Progenitor cell of endocrine pancreas (in vitro differentiated cells): ENCODE measurements around the gene ADIPOR1. TPM values are rescaled to one million over a fixed set of nuclear protein-coding genes. Genes with fewer than 3 reads are reported as not detected.

ENCODE experiments used
- DNase-seq: peaks from one replicate; pipeline ENCODE4 v3.0.0; 2021; ENCODE audit warnings: low spot score; ENCODE audit not compliant: unreplicated experiment
- H3K27ac Mint-ChIP-seq: 2 replicates; pipeline ENCODE4 v1.8.0; 2021; ENCODE audit warnings: mild to moderate bottlenecking, moderate library complexity, mixed read lengths
- H3K27me3 Mint-ChIP-seq: 2 replicates; pipeline ENCODE4 v1.8.0; 2021; ENCODE audit warnings: mixed read lengths
- H3K36me3 Mint-ChIP-seq: 2 replicates; pipeline ENCODE4 v1.8.0; 2022; ENCODE audit warnings: mixed read lengths; ENCODE audit not compliant: insufficient read depth
- H3K4me1 Mint-ChIP-seq: 2 replicates; pipeline ENCODE4 v1.8.0; 2021; ENCODE audit warnings: low read depth, mixed read lengths
- H3K4me3 Mint-ChIP-seq: 2 replicates; pipeline ENCODE4 v1.8.0; 2021; ENCODE audit warnings: low read depth, mild to moderate bottlenecking, moderate library complexity, mixed read lengths
- H3K9me3 Mint-ChIP-seq: 2 replicates; pipeline ENCODE4 v1.8.0; 2021; ENCODE audit warnings: low read depth, mixed read lengths
- total RNA-seq: library from RNA; stranded (reverse); gene quantifications from 2 replicates; pipeline ENCODE4 v1.2.1, GENCODE V29; 2021
- TF ChIP-seq, protein P1 (sequence below): fragments of 200-600 bp; sonication (generic); IDR thresholded peaks from one replicate; pipeline ENCODE4 v1.5.0; 2021; ENCODE audit warnings: antibody characterized with exemption, mild to moderate bottlenecking; ENCODE audit not compliant: unreplicated experiment

ADIPOR1 gene
- total RNA-seq, 1 donor from 2014 or later: 45.7 TPM

DNA sequence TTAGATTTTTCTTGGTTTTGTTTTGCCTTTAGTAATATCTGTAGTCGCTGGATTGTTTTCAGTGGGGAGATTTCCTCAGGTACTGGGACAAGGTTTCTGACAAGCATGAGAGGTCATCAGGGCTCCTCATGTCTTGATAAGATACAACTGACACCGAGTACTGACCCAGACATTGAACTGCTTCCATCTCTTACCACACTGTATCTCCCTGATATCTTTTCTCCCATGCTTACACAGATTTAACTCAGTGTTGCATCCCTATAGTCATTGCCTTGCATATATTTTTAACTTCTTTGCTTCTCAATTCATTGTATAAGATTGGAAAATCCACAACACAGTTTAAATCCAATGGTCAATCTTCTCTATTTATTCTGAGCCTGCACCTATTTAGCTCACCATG is 21.3 kb upstream of the ADIPOR1 start:
- H3K27ac Mint-ChIP-seq: no peak overlapping the region
- no peaks in the 10 kb centered on the region for H3K4me1 Mint-ChIP-seq
- H3K9me3 Mint-ChIP-seq: no peaks in the 10 kb centered on the region
- H3K27me3 Mint-ChIP-seq: peaks cover 37% of the 10 kb centered on the region
- no peaks in the 10 kb centered on the region for H3K36me3 Mint-ChIP-seq
- TF ChIP-seq, protein P1, sequence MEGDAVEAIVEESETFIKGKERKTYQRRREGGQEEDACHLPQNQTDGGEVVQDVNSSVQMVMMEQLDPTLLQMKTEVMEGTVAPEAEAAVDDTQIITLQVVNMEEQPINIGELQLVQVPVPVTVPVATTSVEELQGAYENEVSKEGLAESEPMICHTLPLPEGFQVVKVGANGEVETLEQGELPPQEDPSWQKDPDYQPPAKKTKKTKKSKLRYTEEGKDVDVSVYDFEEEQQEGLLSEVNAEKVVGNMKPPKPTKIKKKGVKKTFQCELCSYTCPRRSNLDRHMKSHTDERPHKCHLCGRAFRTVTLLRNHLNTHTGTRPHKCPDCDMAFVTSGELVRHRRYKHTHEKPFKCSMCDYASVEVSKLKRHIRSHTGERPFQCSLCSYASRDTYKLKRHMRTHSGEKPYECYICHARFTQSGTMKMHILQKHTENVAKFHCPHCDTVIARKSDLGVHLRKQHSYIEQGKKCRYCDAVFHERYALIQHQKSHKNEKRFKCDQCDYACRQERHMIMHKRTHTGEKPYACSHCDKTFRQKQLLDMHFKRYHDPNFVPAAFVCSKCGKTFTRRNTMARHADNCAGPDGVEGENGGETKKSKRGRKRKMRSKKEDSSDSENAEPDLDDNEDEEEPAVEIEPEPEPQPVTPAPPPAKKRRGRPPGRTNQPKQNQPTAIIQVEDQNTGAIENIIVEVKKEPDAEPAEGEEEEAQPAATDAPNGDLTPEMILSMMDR: no peak
- no peak for DNase-seq
- no peak overlapping the region for H3K4me3 Mint-ChIP-seq

DNA sequence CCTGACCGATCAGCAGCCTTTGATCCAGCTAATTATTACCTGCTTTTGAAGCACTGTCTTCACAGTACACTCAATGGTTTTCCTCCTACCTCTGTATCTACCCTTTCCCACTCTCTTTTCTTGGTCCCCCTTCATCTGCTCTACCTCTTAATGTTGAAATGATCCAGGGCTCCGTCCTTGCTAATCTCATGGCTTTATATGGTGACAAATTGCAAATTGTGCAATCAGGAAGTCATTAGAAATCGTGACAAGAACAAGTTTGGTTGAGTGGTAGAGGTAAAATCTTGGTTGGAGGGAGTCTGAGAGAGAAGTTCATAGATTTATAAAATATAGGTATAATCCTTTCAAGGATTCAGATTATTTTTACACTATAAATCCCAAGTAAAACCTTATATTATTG is 18.5 kb upstream of the ADIPOR1 start:
- Mint-ChIP-seq H3K4me3 (no peak overlapping the region), H3K4me1 (no peaks in the 10 kb centered on the region), H3K27ac (no peak overlapping the region), H3K27me3 (peaks cover 44% of the 10 kb centered on the region), H3K36me3 (no peaks in the 10 kb centered on the region), H3K9me3 (no peaks in the 10 kb centered on the region)
- DNase-seq: no peak
- TF ChIP-seq, protein P1: no peak

DNA sequence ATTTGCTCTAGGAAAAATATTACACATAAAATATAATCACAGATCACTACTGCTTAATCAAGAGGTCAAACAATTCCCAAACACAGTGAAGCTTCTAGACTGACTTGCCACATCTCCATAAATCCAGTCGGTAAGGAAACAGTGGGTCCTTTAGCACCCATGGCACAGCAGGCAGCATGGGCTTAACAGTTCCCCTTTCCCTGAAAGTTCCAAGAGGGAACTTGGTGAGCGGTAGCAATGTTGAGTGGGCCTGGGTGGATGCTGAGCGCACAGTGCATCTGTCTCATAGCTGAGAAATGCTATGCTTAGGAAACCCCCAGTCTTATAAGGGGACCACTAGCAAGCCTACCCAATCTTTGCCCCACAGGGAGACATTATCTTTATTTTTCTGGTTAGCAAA is 16.7 kb upstream of the ADIPOR1 start:
- Mint-ChIP-seq H3K36me3 (no peaks in the 10 kb centered on the region), H3K9me3 (no peaks in the 10 kb centered on the region), H3K27ac (no peak overlapping the region), H3K27me3 (peaks cover 41% of the 10 kb centered on the region), H3K4me1 (no peaks in the 10 kb centered on the region), H3K4me3 (no peak overlapping the region)
- TF ChIP-seq, protein P1: no peak
- no peak for DNase-seq

DNA sequence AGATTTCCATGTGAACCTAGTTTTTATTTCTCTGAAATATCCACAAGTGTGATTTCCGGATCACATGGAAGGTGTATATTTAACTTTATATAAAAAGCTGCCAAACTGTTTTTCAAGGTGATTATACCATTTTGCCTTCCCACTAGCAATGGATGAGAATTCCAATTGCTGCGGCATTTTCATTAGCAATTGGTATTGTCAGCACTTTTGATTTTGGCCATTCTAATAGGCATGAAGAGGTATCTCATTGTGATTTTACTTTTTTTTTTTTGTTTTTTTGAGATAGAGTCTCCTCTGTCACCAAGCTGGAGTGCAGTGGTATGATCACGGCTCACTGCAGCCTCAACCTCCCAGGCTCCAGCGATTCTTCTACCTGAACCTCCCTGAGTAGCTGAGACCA is 13.9 kb upstream of the ADIPOR1 start:
- Mint-ChIP-seq H3K4me3 (no peak overlapping the region), H3K27me3 (peaks cover 22% of the 10 kb centered on the region), H3K4me1 (peaks cover 11% of the 10 kb centered on the region), H3K27ac (no peak overlapping the region), H3K36me3 (no peaks in the 10 kb centered on the region), H3K9me3 (no peaks in the 10 kb centered on the region)
- DNase-seq: no peak
- TF ChIP-seq, protein P1: no peak

DNA sequence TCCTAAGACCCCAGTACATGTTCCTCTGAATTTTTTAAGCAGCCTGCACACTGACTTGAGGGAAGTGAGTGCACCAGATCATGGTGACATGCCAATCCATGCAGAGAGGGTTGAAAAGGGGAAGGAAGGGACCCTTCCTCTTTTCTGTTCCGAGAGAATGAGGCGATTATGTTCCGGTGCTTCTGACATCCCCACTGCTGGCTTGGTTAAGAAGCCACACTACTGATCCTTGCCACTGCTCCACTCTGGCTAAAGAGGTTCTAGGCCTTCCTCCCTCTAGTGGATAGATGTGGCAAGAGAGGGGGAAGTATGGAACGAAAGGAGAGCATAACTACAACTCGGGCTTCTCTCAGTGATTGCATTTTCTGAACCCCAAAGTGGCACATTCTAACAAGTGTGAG is 10.8 kb upstream of the ADIPOR1 start:
- H3K36me3 Mint-ChIP-seq: no peaks in the 10 kb centered on the region
- DNase-seq: no peak

More for the DNA sequence above, 10.8 kb upstream of the ADIPOR1 start:
- TF ChIP-seq, protein P1: peak; percentile 69
- Mint-ChIP-seq H3K4me3 (peak overlapping the region; percentile 57), H3K4me1 (peaks cover 14% of the 10 kb centered on the region), H3K27ac (no peak overlapping the region), H3K27me3 (peaks cover 6% of the 10 kb centered on the region), H3K9me3 (no peaks in the 10 kb centered on the region)
